WTC11 (cell line): ENCODE measurements around the gene GSK3B. TPM values are rescaled to one million over a fixed set of nuclear protein-coding genes. Genes with fewer than 3 reads are reported as not detected.

ENCODE experiments used
- ATAC-seq: fragments of 200-7000 bp; cut with Tn5 transposase; 2 replicates; pipeline ENCODE4 v1.10.0; 2021; ENCODE audit warnings: mild to moderate bottlenecking, moderate library complexity
- CTCF ChIA-PET: fragments of 300-600 bp; sonication (Branson Sonifier 250); formaldehyde crosslinking; loops from one replicate; lab custom pipeline; 2021; ENCODE audit warnings: antibody characterized with exemption; lab: Charles Lee
- POLR2A ChIA-PET: fragments of 350-600 bp; sonication (Branson Sonifier 250); formaldehyde crosslinking; loops from one replicate; lab custom pipeline; 2021; ENCODE audit warnings: antibody characterized with exemption; lab: Charles Lee
- DNase-seq: peaks from one replicate; pipeline ENCODE4 v3.0.0; 2021; ENCODE audit warnings: low spot score
- H3K27ac Mint-ChIP-seq: 2 replicates; pipeline ENCODE4 v1.8.0; 2021; ENCODE audit warnings: mixed read lengths
- H3K27me3 Mint-ChIP-seq: 2 replicates; pipeline ENCODE4 v1.8.0; 2021; ENCODE audit warnings: low read depth, mild to moderate bottlenecking, moderate library complexity, mixed read lengths
- H3K36me3 Mint-ChIP-seq: 2 replicates; pipeline ENCODE4 v1.8.0; 2021; ENCODE audit warnings: mixed read lengths
- H3K4me1 Mint-ChIP-seq: 2 replicates; pipeline ENCODE4 v1.8.0; 2022; ENCODE audit warnings: mixed read lengths
- H3K4me3 Mint-ChIP-seq: 2 replicates; pipeline ENCODE4 v1.8.0; 2021; ENCODE audit warnings: mild to moderate bottlenecking, moderate library complexity, mixed read lengths
- H3K9me3 Mint-ChIP-seq: 2 replicates; pipeline ENCODE4 v1.8.0; 2021; ENCODE audit warnings: mixed read lengths
- ATF6 ChIP-seq: sonication (generic); formaldehyde crosslinking; IDR thresholded peaks from 2 replicates; pipeline ENCODE4 v1.8.1; 2023; ENCODE audit warnings: mild to moderate bottlenecking, missing genetic modification reagents
- CBFB ChIP-seq: sonication (generic); formaldehyde crosslinking; IDR thresholded peaks from 2 replicates; pipeline ENCODE4 v1.8.1; 2022; ENCODE audit warnings: mild to moderate bottlenecking, low read depth, missing genetic modification reagents
- CTCF ChIP-seq: fragments of 200-600 bp; IDR thresholded peaks from 2 replicates; pipeline ENCODE4 v1.8.0; 2022; ENCODE audit warnings: antibody characterized with exemption
- E2F4 ChIP-seq: sonication (generic); formaldehyde crosslinking; IDR thresholded peaks from 2 replicates; pipeline ENCODE4 v1.8.1; 2022; ENCODE audit warnings: low read depth, mild to moderate bottlenecking, moderate library complexity, missing genetic modification reagents, borderline replicate concordance
- ERG ChIP-seq: fragments of 250-450 bp; sonication (Bioruptor Pico); IDR thresholded peaks from 2 replicates; pipeline ENCODE4 v1.8.0; 2021; ENCODE audit warnings: mild to moderate bottlenecking
- ETV6 ChIP-seq: sonication (generic); formaldehyde crosslinking; IDR thresholded peaks from 2 replicates; pipeline ENCODE4 v1.8.1; 2022; ENCODE audit warnings: mild to moderate bottlenecking, missing genetic modification reagents
- FOXP4 ChIP-seq: sonication (generic); formaldehyde crosslinking; IDR thresholded peaks from 2 replicates; pipeline ENCODE4 v1.8.0; 2022; ENCODE audit warnings: mild to moderate bottlenecking, missing genetic modification reagents
- GABPB1 ChIP-seq: sonication (generic); formaldehyde crosslinking; IDR thresholded peaks from 2 replicates; pipeline ENCODE4 v1.8.1; 2023; ENCODE audit warnings: mild to moderate bottlenecking, missing genetic modification reagents
- HMGA2 ChIP-seq: fragments of 250-450 bp; sonication (Bioruptor Pico); IDR thresholded peaks from 2 replicates; pipeline ENCODE4 v1.4.0; 2021; ENCODE audit warnings: mild to moderate bottlenecking, moderate library complexity
- IRF1 ChIP-seq: sonication (generic); formaldehyde crosslinking; IDR thresholded peaks from 2 replicates; pipeline ENCODE4 v1.8.0; 2023; ENCODE audit warnings: missing genetic modification reagents
- MXD4 ChIP-seq: fragments of 250-450 bp; sonication (Bioruptor Pico); IDR thresholded peaks from 2 replicates; pipeline ENCODE4 v1.8.0; 2021; ENCODE audit warnings: mild to moderate bottlenecking, moderate library complexity, borderline replicate concordance
- NR3C1 ChIP-seq: sonication (generic); formaldehyde crosslinking; conservative IDR thresholded peaks from 2 replicates; pipeline ENCODE4 v1.8.1; 2023; ENCODE audit warnings: low read depth, mild to moderate bottlenecking, missing genetic modification reagents
- OVOL2 ChIP-seq: fragments of 250-450 bp; sonication (Bioruptor Pico); IDR thresholded peaks from 2 replicates; pipeline ENCODE4 v1.9.0; 2021; ENCODE audit warnings: mild to moderate bottlenecking, borderline replicate concordance
- SMAD3 ChIP-seq: sonication (generic); formaldehyde crosslinking; IDR thresholded peaks from 2 replicates; pipeline ENCODE4 v1.8.0; 2022; ENCODE audit warnings: missing genetic modification reagents, mild to moderate bottlenecking, borderline replicate concordance
- TCF7 ChIP-seq: sonication (generic); formaldehyde crosslinking; IDR thresholded peaks from 2 replicates; pipeline ENCODE4 v1.8.0; 2022; ENCODE audit warnings: mild to moderate bottlenecking, low read depth, missing genetic modification reagents, moderate library complexity
- USF2 ChIP-seq: sonication (generic); formaldehyde crosslinking; IDR thresholded peaks from 2 replicates; pipeline ENCODE4 v1.8.1; 2023; ENCODE audit warnings: mild to moderate bottlenecking, missing genetic modification reagents, moderate library complexity
- ZBTB43 ChIP-seq: sonication (generic); formaldehyde crosslinking; IDR thresholded peaks from 2 replicates; pipeline ENCODE4 v1.8.1; 2023; ENCODE audit warnings: mild to moderate bottlenecking, missing genetic modification reagents
- ZMAT4 ChIP-seq: fragments of 250-450 bp; sonication (Bioruptor Pico); IDR thresholded peaks from 2 replicates; pipeline ENCODE4 v1.9.0; 2021; ENCODE audit warnings: mild to moderate bottlenecking
- ZNF512 ChIP-seq: sonication (generic); formaldehyde crosslinking; IDR thresholded peaks from 2 replicates; pipeline ENCODE4 v1.8.1; 2022; ENCODE audit warnings: missing genetic modification reagents, borderline replicate concordance
- total RNA-seq: library from RNA; stranded (reverse); gene quantifications from 3 replicates; pipeline ENCODE4 v1.2.3, GENCODE V29; 2021

Gene GSK3B
- total RNA-seq, 1 experiment from 2014 or later: 48.9 TPM

- no peak for TF ChIP-seq E2F4 (CRISPR knock-in tag)
- no peak for TF ChIP-seq CBFB
- TF ChIP-seq ATF6 (CRISPR knock-in tag): no peak
- TF ChIP-seq ETV6: no peak
Measured at GRCh38 chr3:119861681-119862080, 232.6 kb downstream of the GSK3B start (continued).

GRCh38 chr3:119859728-119860127 lies 234.5 kb downstream of the GSK3B start:
- H3K36me3 Mint-ChIP-seq: peaks cover 62% of the 10 kb centered on the region
- peaks cover 32% of the 10 kb centered on the region for H3K9me3 Mint-ChIP-seq
- POLR2A ChIA-PET: no interaction called here
- no peaks in the 10 kb centered on the region for H3K27me3 Mint-ChIP-seq
- no peak for DNase-seq
- no peak for TF ChIP-seq TCF7 (CRISPR knock-in tag)
- TF ChIP-seq FOXP4 (CRISPR knock-in tag): no peak
- no peak for TF ChIP-seq MXD4
- no peak for TF ChIP-seq OVOL2 (CRISPR knock-in tag)
- no peak for TF ChIP-seq ERG (CRISPR knock-in tag)
- TF ChIP-seq IRF1: no peak
- TF ChIP-seq, all 79 proteins: peak for 0
- Mint-ChIP-seq H3K27ac (no peak overlapping the region), H3K4me3 (no peak overlapping the region), H3K4me1 (no peaks in the 10 kb centered on the region)
- ATAC-seq: no peak
- CTCF ChIA-PET: no interaction called here

GRCh38 chr3:119858957-119859356 lies 235.3 kb downstream of the GSK3B start:
- no peak for ATAC-seq
- POLR2A ChIA-PET: no interaction called here
- Mint-ChIP-seq H3K36me3 (peaks cover 66% of the 10 kb centered on the region), H3K4me3 (no peak overlapping the region), H3K9me3 (peaks cover 32% of the 10 kb centered on the region), H3K4me1 (no peaks in the 10 kb centered on the region), H3K27me3 (no peaks in the 10 kb centered on the region), H3K27ac (no peak overlapping the region)
- CTCF ChIA-PET: no interaction called here
- DNase-seq: no peak
- TF ChIP-seq ZMAT4 (CRISPR knock-in tag): no peak
- TF ChIP-seq ZBTB43 (CRISPR knock-in tag): no peak
- TF ChIP-seq USF2: no peak
- no peak for TF ChIP-seq HMGA2 (CRISPR knock-in tag)
- no peak for TF ChIP-seq CTCF
- no peak for TF ChIP-seq NR3C1 (CRISPR knock-in tag)
- TF ChIP-seq GABPB1 (CRISPR knock-in tag): no peak
- no peak for TF ChIP-seq ZNF512
- no peak for TF ChIP-seq SMAD3 (CRISPR knock-in tag)
